A549 (cell line): ENCODE measurements around the gene SLAMF1.

Experiments
- CTCF ChIP-seq: fragments of >200 bp; sonication (Bioruptor Twin); formaldehyde crosslinking; IDR thresholded peaks from 3 replicates; pipeline ENCODE4 v1.5.1; 2016
- EP300 ChIP-seq, 2 experiments: fragments of >200 bp; sonication (Bioruptor Twin); formaldehyde crosslinking; IDR thresholded peaks; 2 replicates in 1 of 2; 3 replicates in 1 of 2; pipeline ENCODE4 v1.6.1; 2016 to 2017
- ESRRA ChIP-seq: fragments of 150-350 bp; IDR thresholded peaks from 2 replicates; pipeline ENCODE4 v1.6.1; 2014; ENCODE audit warnings: mild to moderate bottlenecking, low read length, borderline replicate concordance

- TF ChIP-seq CTCF (no peak), ESRRA (no peak), EP300 (IDR thresholded peaks at IDR 0.05) (no peak)
Observed at GRCh38 chr1:160558660-160559380, 88.0 kb downstream of the SLAMF1 start.
